Activated T-cell treated with anti-CD3 and anti-CD28 coated beads, Interleukin-2, amount 50 U/mL, for 4 hours (primary cell): ENCODE measurements around the gene WWOX. TPM values are rescaled to one million over a fixed set of nuclear protein-coding genes. Genes with fewer than 3 reads are reported as not detected.

Experiments
- ATAC-seq, 2 donors: fragments of 200-7000 bp; cut with Tn5 transposase; one replicate each; pipeline ENCODE4 v1.10.0; 2021
- DNase-seq: peaks from one replicate; pipeline ENCODE4 v3.0.0-alpha.2; 2020
- H3K27me3 Mint-ChIP-seq: one replicate; pipeline ENCODE4 v1.8.0; 2021; ENCODE audit warnings: low read depth, mixed read lengths
- H3K36me3 Mint-ChIP-seq: one replicate; pipeline ENCODE4 v1.8.0; 2022; ENCODE audit warnings: mixed read lengths; ENCODE audit not compliant: insufficient read depth
- H3K4me1 Mint-ChIP-seq: one replicate; pipeline ENCODE4 v1.8.0; 2021; ENCODE audit warnings: low read depth, mixed read lengths
- H3K4me3 Mint-ChIP-seq: one replicate; pipeline ENCODE4 v1.8.0; 2021; ENCODE audit warnings: mild to moderate bottlenecking, moderate library complexity, mixed read lengths
- H3K9me3 Mint-ChIP-seq: one replicate; pipeline ENCODE4 v1.8.0; 2021; ENCODE audit warnings: mixed read lengths
- total RNA-seq, 3 donors: library from RNA; stranded (reverse); gene quantifications; one replicate each; pipeline ENCODE4 v1.2.1, GENCODE V29; 2021

Gene WWOX
- total RNA-seq, 3 donors from 2014 or later, result 13.9 to 19.1 (median 18.9) TPM

DNA sequence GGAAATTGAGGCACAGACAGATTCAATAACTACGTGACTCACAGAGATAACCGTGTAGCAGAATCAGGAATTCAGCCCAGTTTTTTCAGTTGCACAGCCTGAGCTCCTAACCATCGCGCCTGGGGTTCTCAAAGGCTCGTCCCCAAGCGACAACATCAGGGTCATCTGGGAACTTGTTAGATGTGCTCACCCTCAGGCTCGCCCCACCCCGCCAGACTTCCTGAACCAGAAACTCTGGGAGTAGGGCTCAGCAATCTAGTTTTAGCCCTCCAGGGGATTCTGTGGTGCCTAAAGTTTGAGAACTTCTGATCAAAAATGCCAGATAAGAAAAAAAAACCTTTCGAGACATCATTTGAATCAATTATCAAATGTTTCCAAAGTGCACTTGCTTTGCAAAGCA lies 559.8 kb downstream of the WWOX start:
- ATAC-seq (no peak), DNase-seq (no peak)
- H3K4me1 Mint-ChIP-seq, result peaks cover 4% of the 10 kb centered on the region
- H3K9me3 Mint-ChIP-seq, result no peaks in the 10 kb centered on the region
- no peak overlapping the region for H3K4me3 Mint-ChIP-seq
- no peaks in the 10 kb centered on the region for H3K36me3 Mint-ChIP-seq
- H3K27me3 Mint-ChIP-seq, result no peaks in the 10 kb centered on the region

- ATAC-seq, result no peak
- DNase-seq, result no peak
- Mint-ChIP-seq H3K36me3 (no peaks in the 10 kb centered on the region), H3K9me3 (no peaks in the 10 kb centered on the region), H3K4me1 (peaks cover 4% of the 10 kb centered on the region), H3K4me3 (no peak overlapping the region), H3K27me3 (no peaks in the 10 kb centered on the region)
Measured at GRCh38 chr16:78659668-78660217, 560.3 kb downstream of the WWOX start.

DNA sequence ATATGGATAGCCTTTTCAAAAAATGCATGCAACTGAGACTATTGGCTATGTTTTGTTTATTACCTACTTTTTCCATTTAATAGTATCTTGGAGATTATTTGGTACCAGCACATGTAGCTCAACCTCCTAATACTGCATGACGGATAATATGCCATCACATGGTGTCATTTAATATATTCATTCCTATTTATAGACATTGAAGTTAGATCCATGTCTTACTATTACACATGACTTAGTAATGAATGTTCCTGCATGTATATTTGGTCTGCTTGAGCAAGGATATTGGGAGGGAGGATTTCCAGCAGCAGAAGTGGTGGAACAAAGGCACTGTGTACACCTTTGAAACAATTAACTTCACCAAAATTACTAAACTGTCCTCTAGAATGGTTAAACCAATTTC lies 561.3 kb downstream of the WWOX start:
- H3K36me3 Mint-ChIP-seq, result no peaks in the 10 kb centered on the region

DNA sequence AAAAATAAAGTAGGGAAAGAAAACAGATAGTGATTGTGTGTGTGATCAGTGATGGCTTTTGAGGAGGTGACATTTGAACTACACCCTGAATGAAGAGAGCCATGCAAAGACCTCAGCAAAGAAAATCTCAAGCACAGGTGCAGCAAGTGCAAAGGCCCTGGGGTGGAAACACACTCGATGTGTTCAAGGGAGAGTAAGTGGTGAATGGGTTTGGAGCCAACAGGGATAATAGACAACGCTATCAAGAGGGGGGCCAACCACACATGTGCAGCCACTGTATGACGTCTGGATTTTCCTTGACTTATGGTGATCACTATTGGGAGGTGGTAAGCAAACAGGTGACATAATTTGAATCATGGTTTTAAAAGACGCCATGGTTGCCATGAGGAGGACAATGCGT lies 564.2 kb downstream of the WWOX start:
- H3K27me3 Mint-ChIP-seq, result no peaks in the 10 kb centered on the region
- ATAC-seq, result no peak
- no peaks in the 10 kb centered on the region for H3K4me1 Mint-ChIP-seq
- no peak for DNase-seq
- no peak overlapping the region for H3K4me3 Mint-ChIP-seq
- H3K9me3 Mint-ChIP-seq, result no peaks in the 10 kb centered on the region
- H3K36me3 Mint-ChIP-seq, result no peaks in the 10 kb centered on the region

More for the DNA sequence above, 561.3 kb downstream of the WWOX start:
- H3K4me1 Mint-ChIP-seq, result no peaks in the 10 kb centered on the region
- no peaks in the 10 kb centered on the region for H3K27me3 Mint-ChIP-seq
- no peak overlapping the region for H3K4me3 Mint-ChIP-seq
- H3K9me3 Mint-ChIP-seq, result no peaks in the 10 kb centered on the region
- no peak for ATAC-seq
- DNase-seq, result no peak

GRCh38 chr16:78664811-78665772 lies 565.6 kb downstream of the WWOX start:
- Mint-ChIP-seq H3K4me1 (no peaks in the 10 kb centered on the region), H3K27me3 (no peaks in the 10 kb centered on the region), H3K9me3 (no peaks in the 10 kb centered on the region), H3K36me3 (no peaks in the 10 kb centered on the region), H3K4me3 (no peak overlapping the region)
- DNase-seq (no peak), ATAC-seq (no peak)

DNA sequence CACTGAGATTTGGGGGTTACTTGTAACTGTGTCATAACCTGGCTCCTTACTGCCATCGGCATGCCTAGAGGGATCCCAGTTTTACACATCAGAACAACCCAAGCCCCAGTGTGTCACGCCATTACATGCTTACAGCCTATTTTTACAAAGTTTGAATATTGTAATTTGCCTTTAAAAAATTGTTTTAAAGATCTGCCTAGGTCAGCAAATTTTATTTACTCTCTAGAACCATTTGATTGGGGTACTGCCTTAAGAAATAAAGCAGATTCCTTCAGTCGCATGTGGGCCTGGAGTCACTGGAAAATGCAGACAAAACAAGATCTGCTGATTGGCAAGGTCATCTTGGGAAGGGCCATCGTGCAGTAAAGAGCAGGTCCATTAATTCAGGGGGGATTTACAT lies 566.9 kb downstream of the WWOX start:
- Mint-ChIP-seq H3K4me1 (no peaks in the 10 kb centered on the region), H3K9me3 (no peaks in the 10 kb centered on the region), H3K36me3 (no peaks in the 10 kb centered on the region), H3K4me3 (no peak overlapping the region), H3K27me3 (no peaks in the 10 kb centered on the region)
- ATAC-seq, result no peak
- DNase-seq, result no peak

- Mint-ChIP-seq H3K27me3 (no peaks in the 10 kb centered on the region), H3K9me3 (no peaks in the 10 kb centered on the region), H3K4me3 (no peak overlapping the region), H3K36me3 (no peaks in the 10 kb centered on the region), H3K4me1 (no peaks in the 10 kb centered on the region)
- ATAC-seq (no peak), DNase-seq (no peak)
Measured at GRCh38 chr16:78667675-78668074, 568.2 kb downstream of the WWOX start.

DNA sequence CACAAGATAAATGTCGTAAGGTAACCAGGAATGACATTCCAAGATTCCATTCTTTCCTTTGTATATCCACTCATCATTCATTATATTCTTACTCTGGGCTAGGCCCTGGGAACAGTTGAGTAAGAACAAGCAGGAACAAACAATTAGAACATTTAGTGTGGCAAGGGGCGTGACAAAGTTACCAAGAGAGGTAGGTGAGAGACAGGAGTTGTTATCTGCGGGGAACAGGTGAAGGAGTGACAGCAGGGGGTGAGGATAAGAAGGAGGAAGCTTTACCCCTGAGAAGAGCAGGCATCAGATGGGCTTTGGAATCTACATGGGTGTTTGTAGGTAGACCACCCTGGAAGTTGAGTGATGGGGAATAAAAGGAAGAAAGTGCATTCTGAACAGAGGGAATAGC lies 568.9 kb downstream of the WWOX start:
- DNase-seq (no peak), ATAC-seq (no peak)
- Mint-ChIP-seq H3K27me3 (no peaks in the 10 kb centered on the region), H3K4me1 (no peaks in the 10 kb centered on the region), H3K36me3 (no peaks in the 10 kb centered on the region), H3K9me3 (no peaks in the 10 kb centered on the region), H3K4me3 (no peak overlapping the region)

- no peak for ATAC-seq
- no peaks in the 10 kb centered on the region for H3K9me3 Mint-ChIP-seq
- no peaks in the 10 kb centered on the region for H3K36me3 Mint-ChIP-seq
- H3K4me1 Mint-ChIP-seq, result no peaks in the 10 kb centered on the region
- no peak for DNase-seq
- no peaks in the 10 kb centered on the region for H3K27me3 Mint-ChIP-seq
- no peak overlapping the region for H3K4me3 Mint-ChIP-seq
Measured at GRCh38 chr16:78669994-78670393, 570.5 kb downstream of the WWOX start.

DNA sequence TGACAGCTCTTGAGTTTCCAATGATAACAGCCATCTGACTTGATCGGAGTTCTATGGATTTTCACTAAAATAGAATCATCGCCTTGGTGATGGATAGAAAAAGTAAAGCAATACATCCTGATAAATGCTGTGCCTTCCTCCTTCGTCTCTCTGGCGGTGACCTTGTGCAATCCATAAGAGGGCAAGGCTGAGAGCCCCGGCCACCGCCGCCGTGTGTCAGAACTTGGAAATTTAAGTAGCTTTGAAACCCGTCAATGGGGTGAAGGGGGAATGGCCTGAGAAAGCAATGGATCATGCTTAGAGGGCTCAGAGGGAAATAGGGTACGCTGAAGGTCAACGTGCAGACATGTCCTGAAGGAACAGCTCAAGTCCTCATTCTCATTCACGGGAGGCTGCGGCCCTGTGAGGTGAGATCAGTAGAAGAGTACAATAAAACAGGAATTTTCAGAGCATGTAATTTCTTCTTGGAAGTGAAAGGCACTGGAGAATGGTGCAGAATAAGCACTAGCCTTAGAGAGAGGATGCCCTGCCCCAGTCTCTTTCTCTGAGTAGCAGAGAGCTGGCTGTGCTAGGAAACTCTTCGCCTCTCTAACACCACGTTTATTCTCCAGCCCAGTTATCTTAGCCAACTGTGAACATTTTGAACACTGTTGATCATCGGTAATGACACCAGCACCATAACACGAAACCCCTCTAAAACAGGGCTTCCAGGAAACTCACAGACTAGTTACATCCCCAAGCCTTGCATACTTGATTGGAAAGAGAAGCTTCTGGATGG lies 573.5 kb downstream of the WWOX start:
- DNase-seq (no peak), ATAC-seq (no peak)
- no peak overlapping the region for H3K4me3 Mint-ChIP-seq

DNA sequence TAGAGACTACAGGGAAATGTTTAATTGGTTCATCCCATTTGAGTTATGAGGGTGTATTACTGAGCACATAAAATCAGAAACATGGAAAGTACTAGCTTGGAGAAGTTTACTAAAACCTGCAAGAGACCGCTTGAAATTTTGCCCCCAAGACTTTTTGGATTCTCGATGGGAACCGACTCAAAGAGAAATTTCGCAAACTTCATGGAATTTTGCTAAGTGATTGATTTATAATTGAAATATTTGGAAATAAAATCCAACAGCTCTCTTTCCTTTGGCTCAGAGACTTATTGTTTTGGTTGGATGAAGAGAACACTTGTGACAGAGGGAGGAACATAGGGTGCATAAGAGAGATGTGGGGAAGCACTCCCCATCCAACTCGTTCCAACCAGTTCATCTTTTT lies 574.4 kb downstream of the WWOX start:
- Mint-ChIP-seq H3K9me3 (no peaks in the 10 kb centered on the region), H3K36me3 (no peaks in the 10 kb centered on the region), H3K4me3 (no peak overlapping the region), H3K27me3 (no peaks in the 10 kb centered on the region), H3K4me1 (no peaks in the 10 kb centered on the region)
- ATAC-seq, result no peak
- DNase-seq, result no peak

More for the DNA sequence above, 573.5 kb downstream of the WWOX start:
- no peaks in the 10 kb centered on the region for H3K9me3 Mint-ChIP-seq
- H3K27me3 Mint-ChIP-seq, result no peaks in the 10 kb centered on the region
- no peaks in the 10 kb centered on the region for H3K36me3 Mint-ChIP-seq
- no peaks in the 10 kb centered on the region for H3K4me1 Mint-ChIP-seq

DNA sequence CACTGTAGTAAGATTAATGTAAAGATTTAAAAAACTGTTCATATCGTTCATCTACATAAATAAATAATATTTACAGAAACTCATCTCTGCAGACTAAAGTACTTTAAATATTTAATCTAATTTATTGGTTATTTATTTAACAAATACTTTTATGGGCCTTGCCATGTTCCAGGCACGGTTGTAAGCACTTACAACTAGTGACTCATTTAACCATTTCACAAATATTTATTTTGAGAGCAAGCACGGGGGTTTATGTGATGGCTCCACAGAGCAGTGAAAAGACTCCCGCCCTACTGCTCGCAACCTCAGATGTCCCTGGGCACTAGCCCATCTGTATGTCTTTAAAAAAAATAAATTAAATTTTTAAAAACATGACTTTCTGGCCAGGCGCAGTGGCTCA lies 575.9 kb downstream of the WWOX start:
- DNase-seq, result no peak
- Mint-ChIP-seq H3K36me3 (no peaks in the 10 kb centered on the region), H3K9me3 (no peaks in the 10 kb centered on the region), H3K27me3 (no peaks in the 10 kb centered on the region), H3K4me3 (no peak overlapping the region), H3K4me1 (no peaks in the 10 kb centered on the region)
- ATAC-seq, result no peak

DNA sequence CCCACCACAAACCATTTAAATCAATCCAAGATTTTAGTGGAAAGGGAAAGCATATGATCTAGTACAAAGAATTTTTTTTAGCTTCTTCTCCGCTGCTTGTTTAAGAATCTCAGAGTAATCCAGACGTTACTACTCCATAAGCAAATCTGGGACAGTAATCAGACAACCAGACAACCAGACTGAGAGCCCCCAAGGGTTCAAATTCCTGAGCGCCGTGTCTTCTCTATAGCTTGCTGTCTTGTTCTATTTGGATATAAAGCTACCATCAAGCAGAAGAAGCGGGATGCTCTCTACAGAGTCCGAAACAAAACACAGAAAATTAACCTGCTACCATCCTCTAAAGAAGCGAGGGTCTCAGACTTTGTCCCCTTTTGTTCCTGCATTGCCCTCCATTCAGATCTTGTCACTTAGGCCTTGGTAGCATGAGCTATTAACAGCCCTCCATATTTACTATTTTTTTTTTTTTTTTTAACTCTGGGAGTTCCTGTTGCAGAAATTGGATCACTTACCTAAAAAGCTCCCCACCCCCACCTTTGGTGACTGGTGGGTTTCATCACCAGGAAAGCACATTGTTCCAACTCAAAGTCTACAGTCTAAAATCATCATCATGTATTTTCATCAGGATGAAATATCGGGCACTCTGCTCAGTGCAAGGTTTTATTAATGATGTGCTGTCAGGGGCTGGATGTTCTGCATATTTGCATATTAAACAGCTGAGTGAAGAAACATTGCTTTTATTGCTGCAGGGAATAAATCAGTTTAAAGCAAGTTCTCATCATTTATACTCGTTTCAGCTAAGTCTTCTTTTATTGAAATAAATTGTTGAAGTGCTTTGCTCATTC lies 576.7 kb downstream of the WWOX start:
- H3K4me3 Mint-ChIP-seq, result no peak overlapping the region
- H3K27me3 Mint-ChIP-seq, result no peaks in the 10 kb centered on the region
- no peaks in the 10 kb centered on the region for H3K9me3 Mint-ChIP-seq
- no peaks in the 10 kb centered on the region for H3K4me1 Mint-ChIP-seq
- ATAC-seq, result no peak
- DNase-seq, result no peak
- no peaks in the 10 kb centered on the region for H3K36me3 Mint-ChIP-seq

DNA sequence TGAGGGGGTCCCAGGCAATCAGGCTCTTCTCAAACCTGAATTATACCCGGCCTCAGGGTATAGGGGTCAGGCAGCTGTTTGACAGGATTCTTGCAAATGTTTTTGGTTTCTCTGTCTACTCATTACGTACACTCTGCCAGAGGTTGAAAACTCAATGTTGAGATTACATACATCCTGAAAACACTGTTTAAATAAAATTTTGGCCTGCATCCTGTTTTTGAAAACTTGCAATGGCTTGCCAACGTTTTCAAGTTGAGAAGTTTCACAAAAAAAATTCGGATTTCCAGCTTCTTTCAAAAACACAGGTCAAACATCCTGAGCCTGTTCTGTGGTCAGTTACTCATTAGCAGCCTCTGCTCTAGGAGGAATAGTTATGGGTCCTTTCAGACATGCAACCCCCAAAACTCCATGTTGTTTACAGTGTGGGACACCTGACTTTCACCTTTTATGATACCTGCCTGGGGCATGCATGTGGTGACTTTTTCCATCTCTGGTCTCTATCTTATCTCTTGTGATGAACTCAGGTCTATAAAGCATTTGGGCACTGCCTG lies 577.8 kb downstream of the WWOX start:
- no peaks in the 10 kb centered on the region for H3K4me1 Mint-ChIP-seq
- H3K36me3 Mint-ChIP-seq, result no peaks in the 10 kb centered on the region
- no peaks in the 10 kb centered on the region for H3K9me3 Mint-ChIP-seq
- no peak overlapping the region for H3K4me3 Mint-ChIP-seq
- H3K27me3 Mint-ChIP-seq, result no peaks in the 10 kb centered on the region
- ATAC-seq (no peak), DNase-seq (no peak)
